ENCODE measurements around the gene NHLH2.

GRCh38 chr1:115880981-115881672 lies 40.2 kb upstream of the NHLH2 start:
- TF ChIP-seq BHLHE40 (IDR thresholded peaks at IDR 0.05; ENCODE audit: borderline replicate concordance), result no peak
- TF ChIP-seq FOXA1 (IDR thresholded peaks at IDR 0.05), result no peak
- no peak for TF ChIP-seq FOXM1 (IDR thresholded peaks at IDR 0.05; ENCODE audit: borderline replicate concordance)
- TF ChIP-seq SUZ12 (IDR thresholded peaks at IDR 0.05), result no peak
- TF ChIP-seq ELF4 (IDR thresholded peaks at IDR 0.05), result no peak
- no peak for TF ChIP-seq TARDBP (IDR thresholded peaks at IDR 0.05)
- TF ChIP-seq, protein P1, sequence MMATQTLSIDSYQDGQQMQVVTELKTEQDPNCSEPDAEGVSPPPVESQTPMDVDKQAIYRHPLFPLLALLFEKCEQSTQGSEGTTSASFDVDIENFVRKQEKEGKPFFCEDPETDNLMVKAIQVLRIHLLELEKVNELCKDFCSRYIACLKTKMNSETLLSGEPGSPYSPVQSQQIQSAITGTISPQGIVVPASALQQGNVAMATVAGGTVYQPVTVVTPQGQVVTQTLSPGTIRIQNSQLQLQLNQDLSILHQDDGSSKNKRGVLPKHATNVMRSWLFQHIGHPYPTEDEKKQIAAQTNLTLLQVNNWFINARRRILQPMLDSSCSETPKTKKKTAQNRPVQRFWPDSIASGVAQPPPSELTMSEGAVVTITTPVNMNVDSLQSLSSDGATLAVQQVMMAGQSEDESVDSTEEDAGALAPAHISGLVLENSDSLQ (IDR thresholded peaks at IDR 0.05), result no peak
- TF ChIP-seq FOXK2 (IDR thresholded peaks at IDR 0.05), result no peak
- no peak for TF ChIP-seq CTBP1 (IDR thresholded peaks at IDR 0.05; ENCODE audit: borderline replicate concordance)
